Measurements from ENCODE around the gene EPN2.

Gene EPN2

DNA sequence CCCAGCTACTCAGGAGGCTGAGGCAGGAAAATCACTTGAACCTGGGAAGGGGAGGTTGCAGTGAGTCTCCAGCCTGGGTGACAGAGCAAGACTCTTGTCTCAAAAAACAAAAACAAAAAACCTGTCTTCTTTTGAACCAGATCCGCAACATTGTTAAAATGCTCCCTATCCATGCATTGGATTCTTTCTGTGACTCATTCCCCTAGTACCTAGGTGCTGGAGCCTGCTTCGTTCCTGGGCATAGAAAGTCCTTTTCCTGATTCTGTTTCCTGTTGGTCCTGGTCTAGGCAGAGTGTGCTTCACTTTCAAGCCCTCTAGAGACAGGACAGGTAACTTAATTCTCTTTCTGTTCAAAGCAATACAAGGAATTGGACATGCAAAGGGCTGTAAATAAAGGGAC, 5.2 kb downstream of the EPN2 start:
- DNase-seq, result no peak

DNA sequence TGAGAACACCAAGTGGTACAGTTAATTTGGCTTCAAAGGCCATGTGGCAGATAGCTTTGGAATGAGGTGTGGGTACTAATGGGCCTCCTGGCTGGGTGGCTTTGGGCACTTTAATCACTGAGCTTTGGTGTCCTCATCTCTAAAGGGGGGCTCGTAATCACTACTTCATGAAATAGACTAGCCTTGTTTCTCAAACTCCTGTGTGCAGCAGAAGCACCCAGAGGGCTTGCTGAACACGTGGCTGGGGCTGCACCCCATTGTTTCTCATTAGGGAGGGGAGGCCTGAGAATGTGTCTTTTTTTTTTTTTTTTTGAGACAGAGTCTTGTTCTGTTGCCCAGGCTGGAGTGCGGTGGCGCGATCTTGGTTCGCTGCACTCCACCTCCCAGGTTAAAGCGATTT, 5.8 kb downstream of the EPN2 start:
- no peak for DNase-seq

DNA sequence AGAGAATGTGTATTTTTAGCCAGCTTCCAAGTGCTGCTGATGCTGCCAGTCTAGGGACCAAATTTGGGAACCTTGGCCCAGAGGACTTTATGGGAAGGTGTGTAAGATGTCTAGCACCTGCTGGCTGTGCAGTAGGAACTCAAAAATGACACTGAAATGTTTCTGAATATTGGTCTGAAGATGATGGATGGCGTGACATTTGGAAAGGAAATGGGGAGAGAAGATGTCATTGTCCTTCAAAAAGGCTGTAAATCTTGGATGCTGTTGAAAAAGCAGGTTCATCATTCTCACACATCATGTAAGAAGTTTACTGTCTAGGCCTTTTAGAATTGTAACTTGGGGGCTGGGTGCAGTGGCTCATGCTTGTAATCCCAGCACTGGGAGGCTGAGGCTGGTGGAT, 6.7 kb downstream of the EPN2 start:
- no peak for DNase-seq

DNA sequence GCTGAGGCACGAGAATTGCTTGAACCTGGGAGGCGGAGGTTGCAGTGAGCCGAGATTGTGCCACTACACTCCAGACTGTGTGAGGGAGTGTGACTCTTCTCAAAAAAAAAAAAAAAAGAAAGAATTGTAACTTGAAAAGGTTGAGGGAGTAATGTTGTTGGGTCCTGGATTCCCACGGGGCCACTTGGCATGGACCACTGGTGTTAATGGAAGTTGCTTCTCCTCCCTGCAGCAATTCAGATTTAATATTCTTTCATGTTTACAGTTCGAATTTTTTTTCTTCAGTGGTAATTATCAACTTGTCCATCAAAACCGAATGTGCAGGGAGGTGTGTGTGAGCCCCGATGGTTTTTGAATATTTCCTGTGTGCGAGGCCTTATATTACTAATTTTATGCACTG, 7.2 kb downstream of the EPN2 start:
- DNase-seq, result no peak

- no peak for DNase-seq
These were observed 7.6 kb downstream of the EPN2 start for GRCh38 chr17:19244781-19245180.

GRCh38 chr17:19247473-19247872, 10.3 kb downstream of the EPN2 start:
- no peak for DNase-seq

DNA sequence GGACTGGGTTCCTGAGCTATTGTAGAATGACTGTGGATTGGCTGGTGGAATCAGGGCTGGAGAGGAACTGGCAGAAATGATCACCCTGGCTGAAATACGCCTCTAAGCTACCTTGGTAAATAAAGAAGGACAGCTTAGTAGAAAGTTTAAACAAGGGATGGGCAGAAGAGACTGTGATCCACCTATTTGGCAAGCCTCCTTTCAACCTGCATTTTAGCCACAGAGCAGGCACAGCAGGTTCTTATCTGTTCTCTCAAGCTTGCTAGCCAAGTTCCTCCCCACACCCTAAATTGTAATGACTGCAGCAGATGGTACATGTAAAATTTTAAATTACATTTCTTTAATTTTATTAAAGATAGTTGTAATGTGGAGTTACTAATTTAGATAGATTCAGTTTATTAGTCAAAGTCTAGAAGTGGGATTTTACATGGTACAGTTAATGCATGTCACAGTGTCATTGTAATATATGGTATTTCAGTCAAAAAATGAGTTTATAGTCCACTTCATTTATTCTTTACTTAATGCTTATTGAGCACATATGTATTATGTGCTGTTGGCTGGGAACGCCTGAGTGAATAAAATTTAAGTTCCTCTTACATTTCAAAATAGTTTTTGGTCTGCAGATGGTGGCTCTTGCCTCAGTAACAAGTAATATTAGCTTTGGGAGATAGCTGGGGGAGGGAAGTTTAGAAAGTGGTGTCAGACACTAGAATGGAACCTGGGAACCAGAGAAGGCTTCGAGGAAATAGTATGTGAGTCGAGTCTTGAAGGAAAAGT, 11.2 kb downstream of the EPN2 start:
- DNase-seq, result no peak

GRCh38 chr17:19248928-19249574, 11.9 kb downstream of the EPN2 start:
- DNase-seq, result no peak

GRCh38 chr17:19249681-19250080, 12.5 kb downstream of the EPN2 start:
- DNase-seq, result no peak

GRCh38 chr17:19250421-19251173, 13.4 kb downstream of the EPN2 start:
- no peak for DNase-seq

- DNase-seq, result no peak
These were observed 15.9 kb downstream of the EPN2 start for GRCh38 chr17:19253112-19253511.

- DNase-seq, result no peak
These were observed 17.5 kb downstream of the EPN2 start for GRCh38 chr17:19254651-19255050.

DNA sequence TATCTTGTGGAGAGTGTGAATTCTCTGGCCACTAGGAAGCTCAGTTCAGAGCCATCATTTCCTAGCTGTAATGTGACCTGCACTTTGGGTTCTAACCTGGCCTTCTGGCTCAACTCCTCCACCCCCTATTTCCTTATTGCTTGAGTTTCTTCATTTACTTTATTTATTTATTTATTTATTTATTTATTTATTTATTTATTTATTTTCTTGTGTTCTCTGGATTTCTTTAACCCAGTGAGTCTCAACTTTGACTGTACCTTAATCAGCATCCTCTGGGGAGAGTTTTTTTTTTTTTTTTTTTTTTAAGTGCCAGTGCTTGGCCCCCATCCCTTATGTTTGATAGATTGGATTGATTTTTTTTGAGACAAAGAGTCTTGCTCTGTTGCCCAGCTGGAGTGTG, 18.1 kb downstream of the EPN2 start:
- DNase-seq, result no peak

DNA sequence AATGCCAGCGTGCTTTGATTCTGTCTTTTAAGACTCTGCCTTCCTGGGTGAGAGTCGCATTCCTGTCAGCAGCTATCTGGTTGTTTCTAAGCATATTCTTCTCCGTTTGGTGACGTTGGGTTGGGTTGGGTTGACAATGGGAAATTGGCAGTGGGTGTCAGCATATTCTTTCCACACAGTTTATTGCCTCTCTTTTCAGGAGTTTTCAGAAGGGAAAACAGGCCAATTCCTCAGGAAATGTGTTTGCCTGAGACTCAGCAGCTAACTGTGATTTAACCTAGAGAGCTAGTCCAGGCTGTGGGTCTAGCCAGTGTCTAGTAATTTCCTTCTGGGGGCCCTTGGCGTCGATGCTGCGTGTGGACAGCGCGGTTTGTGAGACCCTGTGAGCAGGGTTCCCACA, 21.2 kb downstream of the EPN2 start:
- DNase-seq, result no peak

DNA sequence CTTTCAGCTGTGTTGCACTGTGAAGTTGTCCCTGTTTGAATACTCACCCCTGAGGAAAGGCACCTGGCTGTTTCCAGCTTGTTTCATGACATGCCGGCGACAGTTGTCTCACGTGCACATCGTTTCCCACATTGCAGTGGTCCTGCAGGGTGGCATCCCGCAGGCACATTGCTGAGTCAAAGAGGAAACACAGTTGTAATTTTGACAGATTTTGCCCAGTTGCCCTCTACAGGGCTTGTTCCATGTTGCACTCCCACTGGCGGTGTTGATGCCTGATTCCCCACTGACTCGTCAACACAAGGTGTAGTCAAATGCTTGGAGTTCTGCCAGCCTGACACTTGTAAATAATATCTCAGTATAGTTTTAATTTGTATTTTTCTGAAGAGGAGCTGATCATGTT, 23.8 kb downstream of the EPN2 start:
- DNase-seq, result no peak

- no peak for DNase-seq
These were observed 24.3 kb downstream of the EPN2 start for GRCh38 chr17:19261426-19261825.

- DNase-seq, result no peak
These were observed 25.8 kb downstream of the EPN2 start for GRCh38 chr17:19262650-19263631.

DNA sequence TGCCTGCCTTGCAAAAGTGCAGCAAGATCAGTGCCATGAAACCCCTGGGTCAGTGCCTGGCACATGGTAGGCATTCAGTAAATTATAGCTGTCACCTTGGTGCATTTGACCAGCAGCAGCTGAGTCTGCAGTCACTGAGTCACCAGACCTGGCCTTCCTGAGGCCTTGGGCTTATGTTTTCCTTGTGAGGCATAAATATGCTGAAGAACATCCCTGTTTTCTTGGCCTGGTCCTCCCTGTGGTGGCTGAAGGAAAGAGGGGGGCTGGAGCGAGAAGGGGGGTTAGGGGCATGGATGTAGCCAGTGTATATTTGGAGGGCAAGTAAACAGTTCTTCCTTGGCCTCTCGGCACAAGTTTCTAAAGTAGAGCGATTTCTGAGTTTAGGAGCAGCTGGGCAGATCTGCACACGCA, 26.5 kb downstream of the EPN2 start:
- DNase-seq, result no peak

DNA sequence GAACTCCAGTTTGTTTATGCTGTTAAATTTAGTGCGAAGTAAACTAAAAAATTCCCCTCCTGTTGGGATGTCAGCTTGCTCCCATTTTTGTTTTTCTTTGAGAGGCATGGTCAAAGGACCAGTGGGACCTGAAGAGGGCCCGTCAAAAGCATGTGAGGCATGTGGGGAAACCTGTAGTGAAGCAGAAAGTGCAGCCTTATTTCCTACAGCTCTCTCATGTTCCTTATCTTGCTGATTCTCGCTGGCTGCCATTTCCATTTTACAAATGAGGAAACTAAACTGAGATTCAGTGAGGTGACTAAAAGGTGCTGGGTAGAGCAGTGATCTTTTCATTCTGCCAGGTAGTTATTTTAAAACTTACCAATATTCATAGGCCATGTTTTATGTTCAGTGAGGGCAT, 27.1 kb downstream of the EPN2 start:
- DNase-seq, result no peak

- DNase-seq, result no peak
These were observed 27.5 kb downstream of the EPN2 start for GRCh38 chr17:19264681-19265080.

DNA sequence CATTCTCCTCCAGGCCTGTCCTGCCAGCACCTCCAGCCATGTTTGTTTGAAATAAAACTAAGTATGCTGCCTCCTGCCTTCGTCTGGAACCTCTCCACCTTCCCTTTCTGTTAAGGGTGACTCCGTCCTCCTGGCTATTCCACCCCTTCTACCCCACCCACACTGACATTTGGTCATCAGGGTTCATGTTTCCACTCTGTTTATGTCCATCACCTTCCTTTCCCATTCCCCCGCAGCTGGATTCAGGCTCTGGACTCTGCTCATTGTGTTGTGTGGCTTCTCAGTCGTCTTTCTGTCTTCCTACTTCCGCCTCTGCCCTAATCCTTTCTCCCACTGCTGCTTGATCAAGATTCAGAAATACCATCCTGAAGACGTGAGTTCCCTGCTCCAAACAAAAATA, 28.6 kb downstream of the EPN2 start:
- DNase-seq, result no peak

DNA sequence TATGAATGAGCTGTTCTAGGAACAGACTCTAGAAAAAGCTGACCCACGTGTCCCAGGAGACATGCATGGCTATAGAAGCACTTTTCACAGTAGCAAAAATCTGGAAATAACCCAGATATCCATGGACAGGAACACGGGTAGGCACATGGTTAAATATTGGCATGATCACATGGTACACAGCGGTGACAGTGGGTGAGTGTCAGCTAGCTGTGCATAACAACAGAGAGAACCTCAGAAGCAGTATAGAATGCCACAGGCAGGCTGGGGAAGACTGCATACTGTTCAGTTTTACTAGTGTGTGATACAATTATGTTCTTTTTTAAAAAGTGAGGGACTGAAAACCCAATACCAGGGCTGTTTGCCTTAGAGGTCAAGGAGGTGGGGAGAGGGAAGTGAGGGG, 31.4 kb downstream of the EPN2 start:
- no peak for DNase-seq

- no peak for DNase-seq
These were observed 31.9 kb downstream of the EPN2 start for GRCh38 chr17:19269106-19269505.

Measured in activated effector memory CD4-positive, alpha-beta T cell treated with Interleukin-2 at 50 U/mL for 16 hours (primary cell).